ENCODE data around the gene ATP6V1B1. TPM values are rescaled to one million over a fixed set of nuclear protein-coding genes. Genes with fewer than 3 reads are reported as not detected.
A peak's percentile ranks its signal among the peaks of the same experiment; 100 is the strongest.

Gene ATP6V1B1
- total and polyA plus RNA-seq, 4 donors = not detected

DNA sequence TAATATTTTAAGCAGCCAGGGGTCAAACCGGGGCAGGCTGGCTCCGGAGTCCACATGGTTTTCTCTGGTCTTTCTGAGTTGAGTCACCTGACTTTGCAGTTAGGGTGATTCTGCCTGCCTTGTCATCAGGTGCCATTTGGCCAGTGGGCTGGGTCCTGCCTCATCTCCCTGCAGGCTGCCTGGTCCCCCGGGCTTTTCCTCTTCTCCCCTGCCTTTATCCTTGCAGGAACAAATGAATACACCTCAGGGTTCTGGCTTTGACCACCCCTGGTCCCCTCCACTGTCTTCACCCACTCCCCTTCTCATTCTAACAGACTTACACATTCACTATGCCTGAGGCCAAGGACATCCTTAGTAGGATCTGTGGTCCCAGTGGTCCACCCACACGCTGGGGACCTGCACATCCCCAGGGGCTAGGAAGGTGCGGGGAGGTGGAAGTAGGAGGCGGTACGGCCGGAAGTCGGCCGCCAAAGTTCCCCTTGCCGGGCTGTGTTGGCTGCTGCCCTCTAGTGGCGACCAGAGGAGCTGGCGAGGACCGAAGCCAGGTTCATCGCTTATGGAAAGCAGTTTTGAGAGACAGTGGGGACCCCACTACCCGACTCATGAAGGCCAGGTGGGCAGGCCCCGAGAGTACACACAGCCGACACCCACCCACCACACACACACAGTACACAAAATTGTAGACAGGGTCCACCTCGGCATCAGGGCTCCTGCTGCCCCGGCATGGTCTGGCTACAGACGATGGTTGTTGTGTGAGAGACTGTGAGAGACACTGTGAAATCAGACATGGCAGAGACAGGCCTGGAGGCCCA is 65.3 kb downstream of the ATP6V1B1 start:
- no peak overlapping the region for H3K9ac ChIP-seq (ENCODE audit: low read depth in 1 of 2, low read length in 2 of 2)
- H3K4me3 ChIP-seq (ENCODE audit: low read depth in 1 of 3, low read length in 3 of 3) = peak overlapping the region in 2 of 3 donors; percentile 28 to 66
- no peaks in the 10 kb centered on the region for H3K27me3 ChIP-seq (ENCODE audit: control insufficient read depth in 4 of 4, insufficient read depth in 4 of 4, low read length in 3 of 4)
- H3K9me3 ChIP-seq (ENCODE audit: control insufficient read depth in 4 of 4, low read length in 3 of 4) = no peaks in the 10 kb centered on the region
- H3K36me3 ChIP-seq (ENCODE audit: control insufficient read depth in 4 of 4, insufficient read depth in 3 of 4, low read depth in 1 of 4, low read length in 3 of 4) = no peaks in the 10 kb centered on the region
- DNase-seq (ENCODE audit: low spot score) = peak; percentile 77
- WGBS = 23% methylated on average over 21 of the region's 21 CpGs
- TF ChIP-seq, protein P1, sequence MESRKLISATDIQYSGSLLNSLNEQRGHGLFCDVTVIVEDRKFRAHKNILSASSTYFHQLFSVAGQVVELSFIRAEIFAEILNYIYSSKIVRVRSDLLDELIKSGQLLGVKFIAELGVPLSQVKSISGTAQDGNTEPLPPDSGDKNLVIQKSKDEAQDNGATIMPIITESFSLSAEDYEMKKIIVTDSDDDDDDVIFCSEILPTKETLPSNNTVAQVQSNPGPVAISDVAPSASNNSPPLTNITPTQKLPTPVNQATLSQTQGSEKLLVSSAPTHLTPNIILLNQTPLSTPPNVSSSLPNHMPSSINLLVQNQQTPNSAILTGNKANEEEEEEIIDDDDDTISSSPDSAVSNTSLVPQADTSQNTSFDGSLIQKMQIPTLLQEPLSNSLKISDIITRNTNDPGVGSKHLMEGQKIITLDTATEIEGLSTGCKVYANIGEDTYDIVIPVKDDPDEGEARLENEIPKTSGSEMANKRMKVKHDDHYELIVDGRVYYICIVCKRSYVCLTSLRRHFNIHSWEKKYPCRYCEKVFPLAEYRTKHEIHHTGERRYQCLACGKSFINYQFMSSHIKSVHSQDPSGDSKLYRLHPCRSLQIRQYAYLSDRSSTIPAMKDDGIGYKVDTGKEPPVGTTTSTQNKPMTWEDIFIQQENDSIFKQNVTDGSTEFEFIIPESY (IDR thresholded peaks at IDR 0.05) = no peak
- TF ChIP-seq, protein P2, sequence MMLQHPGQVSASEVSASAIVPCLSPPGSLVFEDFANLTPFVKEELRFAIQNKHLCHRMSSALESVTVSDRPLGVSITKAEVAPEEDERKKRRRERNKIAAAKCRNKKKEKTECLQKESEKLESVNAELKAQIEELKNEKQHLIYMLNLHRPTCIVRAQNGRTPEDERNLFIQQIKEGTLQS (IDR thresholded peaks at IDR 0.05) = no peak
- TF ChIP-seq GABPA (IDR thresholded peaks at IDR 0.05 in 1 of 2, conservative IDR thresholded peaks at IDR 0.05 in 1 of 2) (peak; percentile 59 to 81), HNF4A (conservative IDR thresholded peaks at IDR 0.05) (no peak), NR2F2 (IDR thresholded peaks at IDR 0.05) (no peak), HNF4G (IDR thresholded peaks at IDR 0.05) (no peak), FOXA1 (IDR thresholded peaks at IDR 0.05) (no peak), YY1 (IDR thresholded peaks at IDR 0.05) (no peak), RXRA (IDR thresholded peaks at IDR 0.05) (no peak), RAD21 (IDR thresholded peaks at IDR 0.05) (peak; percentile 69 to 78)
- TF ChIP-seq, protein P3, sequence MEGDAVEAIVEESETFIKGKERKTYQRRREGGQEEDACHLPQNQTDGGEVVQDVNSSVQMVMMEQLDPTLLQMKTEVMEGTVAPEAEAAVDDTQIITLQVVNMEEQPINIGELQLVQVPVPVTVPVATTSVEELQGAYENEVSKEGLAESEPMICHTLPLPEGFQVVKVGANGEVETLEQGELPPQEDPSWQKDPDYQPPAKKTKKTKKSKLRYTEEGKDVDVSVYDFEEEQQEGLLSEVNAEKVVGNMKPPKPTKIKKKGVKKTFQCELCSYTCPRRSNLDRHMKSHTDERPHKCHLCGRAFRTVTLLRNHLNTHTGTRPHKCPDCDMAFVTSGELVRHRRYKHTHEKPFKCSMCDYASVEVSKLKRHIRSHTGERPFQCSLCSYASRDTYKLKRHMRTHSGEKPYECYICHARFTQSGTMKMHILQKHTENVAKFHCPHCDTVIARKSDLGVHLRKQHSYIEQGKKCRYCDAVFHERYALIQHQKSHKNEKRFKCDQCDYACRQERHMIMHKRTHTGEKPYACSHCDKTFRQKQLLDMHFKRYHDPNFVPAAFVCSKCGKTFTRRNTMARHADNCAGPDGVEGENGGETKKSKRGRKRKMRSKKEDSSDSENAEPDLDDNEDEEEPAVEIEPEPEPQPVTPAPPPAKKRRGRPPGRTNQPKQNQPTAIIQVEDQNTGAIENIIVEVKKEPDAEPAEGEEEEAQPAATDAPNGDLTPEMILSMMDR (IDR thresholded peaks at IDR 0.05; ENCODE audit: low read depth, low read length, missing input control) = peak; percentile 84
- TF ChIP-seq, protein P4, sequence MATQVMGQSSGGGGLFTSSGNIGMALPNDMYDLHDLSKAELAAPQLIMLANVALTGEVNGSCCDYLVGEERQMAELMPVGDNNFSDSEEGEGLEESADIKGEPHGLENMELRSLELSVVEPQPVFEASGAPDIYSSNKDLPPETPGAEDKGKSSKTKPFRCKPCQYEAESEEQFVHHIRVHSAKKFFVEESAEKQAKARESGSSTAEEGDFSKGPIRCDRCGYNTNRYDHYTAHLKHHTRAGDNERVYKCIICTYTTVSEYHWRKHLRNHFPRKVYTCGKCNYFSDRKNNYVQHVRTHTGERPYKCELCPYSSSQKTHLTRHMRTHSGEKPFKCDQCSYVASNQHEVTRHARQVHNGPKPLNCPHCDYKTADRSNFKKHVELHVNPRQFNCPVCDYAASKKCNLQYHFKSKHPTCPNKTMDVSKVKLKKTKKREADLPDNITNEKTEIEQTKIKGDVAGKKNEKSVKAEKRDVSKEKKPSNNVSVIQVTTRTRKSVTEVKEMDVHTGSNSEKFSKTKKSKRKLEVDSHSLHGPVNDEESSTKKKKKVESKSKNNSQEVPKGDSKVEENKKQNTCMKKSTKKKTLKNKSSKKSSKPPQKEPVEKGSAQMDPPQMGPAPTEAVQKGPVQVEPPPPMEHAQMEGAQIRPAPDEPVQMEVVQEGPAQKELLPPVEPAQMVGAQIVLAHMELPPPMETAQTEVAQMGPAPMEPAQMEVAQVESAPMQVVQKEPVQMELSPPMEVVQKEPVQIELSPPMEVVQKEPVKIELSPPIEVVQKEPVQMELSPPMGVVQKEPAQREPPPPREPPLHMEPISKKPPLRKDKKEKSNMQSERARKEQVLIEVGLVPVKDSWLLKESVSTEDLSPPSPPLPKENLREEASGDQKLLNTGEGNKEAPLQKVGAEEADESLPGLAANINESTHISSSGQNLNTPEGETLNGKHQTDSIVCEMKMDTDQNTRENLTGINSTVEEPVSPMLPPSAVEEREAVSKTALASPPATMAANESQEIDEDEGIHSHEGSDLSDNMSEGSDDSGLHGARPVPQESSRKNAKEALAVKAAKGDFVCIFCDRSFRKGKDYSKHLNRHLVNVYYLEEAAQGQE (IDR thresholded peaks at IDR 0.05) = no peak
- no peak overlapping the region for H3K27ac ChIP-seq (ENCODE audit: low read depth in 1 of 2, low read length in 2 of 2)
- peaks cover 0 to 4% (median 2%) of the 10 kb centered on the region in 4 donors for H3K4me1 ChIP-seq (ENCODE audit: control insufficient read depth in 4 of 4, insufficient read depth in 4 of 4, low read length in 3 of 4)

DNA sequence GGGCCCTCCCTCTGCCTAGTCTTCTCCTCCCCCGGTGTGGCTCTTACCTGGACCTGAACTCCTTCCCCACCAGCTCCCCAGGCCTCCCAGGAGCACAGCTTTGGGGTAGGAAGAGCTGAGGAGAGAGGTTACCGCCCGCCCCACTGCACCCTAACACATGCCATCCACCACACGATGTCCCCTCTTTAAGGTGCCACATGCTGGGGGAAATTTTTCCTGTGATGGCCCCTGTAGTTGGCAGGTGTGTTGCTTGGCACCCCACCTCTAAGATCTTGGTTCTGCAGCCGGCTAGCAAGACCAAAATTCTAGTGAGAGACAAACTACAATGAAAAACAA is 65.9 kb downstream of the ATP6V1B1 start:
- no peak overlapping the region for H3K27ac ChIP-seq (ENCODE audit: low read depth in 1 of 2, low read length in 2 of 2)
- TF ChIP-seq NR2F2 (IDR thresholded peaks at IDR 0.05) (no peak), EGR1 (IDR thresholded peaks at IDR 0.05; ENCODE audit: low read depth in 2 of 2) (no peak), GABPA (IDR thresholded peaks at IDR 0.05 in 1 of 2, conservative IDR thresholded peaks at IDR 0.05 in 1 of 2) (no peak), RXRA (IDR thresholded peaks at IDR 0.05) (no peak), HNF4G (IDR thresholded peaks at IDR 0.05) (no peak), YY1 (IDR thresholded peaks at IDR 0.05) (no peak), RAD21 (IDR thresholded peaks at IDR 0.05) (no peak), JUND (IDR thresholded peaks at IDR 0.05) (no peak)
- TF ChIP-seq, protein P5, sequence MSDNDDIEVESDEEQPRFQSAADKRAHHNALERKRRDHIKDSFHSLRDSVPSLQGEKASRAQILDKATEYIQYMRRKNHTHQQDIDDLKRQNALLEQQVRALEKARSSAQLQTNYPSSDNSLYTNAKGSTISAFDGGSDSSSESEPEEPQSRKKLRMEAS (IDR thresholded peaks at IDR 0.05) = no peak
- H3K36me3 ChIP-seq (ENCODE audit: control insufficient read depth in 4 of 4, insufficient read depth in 3 of 4, low read depth in 1 of 4, low read length in 3 of 4) = no peaks in the 10 kb centered on the region
- no peak overlapping the region for H3K9ac ChIP-seq (ENCODE audit: low read depth in 1 of 2, low read length in 2 of 2)
- WGBS = 81% methylated on average over 5 of the region's 5 CpGs
- peak; percentile 30 for DNase-seq (ENCODE audit: low spot score)
- H3K9me3 ChIP-seq (ENCODE audit: control insufficient read depth in 4 of 4, low read length in 3 of 4) = no peaks in the 10 kb centered on the region
- H3K4me1 ChIP-seq (ENCODE audit: control insufficient read depth in 4 of 4, insufficient read depth in 4 of 4, low read length in 3 of 4) = peaks cover 0 to 4% (median 2%) of the 10 kb centered on the region in 4 donors
- H3K27me3 ChIP-seq (ENCODE audit: control insufficient read depth in 4 of 4, insufficient read depth in 4 of 4, low read length in 3 of 4) = no peaks in the 10 kb centered on the region
- H3K4me3 ChIP-seq (ENCODE audit: low read depth in 1 of 3, low read length in 3 of 3) = no peak overlapping the region

Data from liver (tissue), 9 donors.